ENCODE measurements around the gene CCDC12. TPM values are rescaled to one million over a fixed set of nuclear protein-coding genes. Genes with fewer than 3 reads are reported as not detected.

Gene CCDC12
- total RNA-seq, 4 donors from 2014 or later: 4.1 to 92.0 (median 41.2) TPM

DNA sequence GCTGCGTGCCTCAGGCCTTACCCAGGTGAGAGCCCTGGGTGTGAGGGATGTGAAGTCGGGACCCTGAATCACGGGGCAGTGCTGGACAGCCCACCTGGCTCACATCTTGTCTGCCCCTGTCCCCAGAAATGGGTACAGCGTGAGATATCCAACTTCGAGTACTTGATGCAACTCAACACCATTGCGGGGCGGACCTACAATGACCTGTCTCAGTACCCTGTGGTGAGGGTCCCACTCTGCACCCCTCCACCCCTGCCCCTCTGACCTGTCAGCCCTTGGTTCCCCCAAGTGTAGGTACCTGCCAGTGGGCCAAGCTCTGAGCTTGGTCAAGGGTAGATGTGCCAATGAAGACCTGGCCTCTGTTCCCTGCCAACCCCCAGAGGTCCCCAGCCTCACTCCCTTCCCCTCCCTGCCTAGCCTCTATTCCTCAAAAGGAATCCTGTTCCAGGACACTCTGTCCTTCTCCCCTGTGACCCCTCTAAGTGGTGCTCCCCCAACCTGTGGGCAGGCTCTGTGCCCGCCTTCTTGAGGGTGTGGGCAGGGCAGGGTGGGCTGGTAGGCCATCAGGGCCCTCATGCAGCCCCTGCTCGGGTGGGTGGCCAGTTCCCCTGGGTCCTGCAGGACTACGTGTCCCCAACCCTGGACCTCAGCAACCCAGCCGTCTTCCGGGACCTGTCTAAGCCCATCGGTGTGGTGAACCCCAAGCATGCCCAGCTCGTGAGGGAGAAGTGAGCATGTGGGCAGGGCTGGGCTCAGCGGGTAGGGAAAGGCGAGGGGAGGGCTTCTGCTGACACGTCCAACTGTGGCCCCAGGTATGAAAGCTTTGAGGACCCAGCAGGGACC, 28.0 kb upstream of the CCDC12 start:
- Histone ChIP-seq H3K4me1 (peaks cover 0 to 5% of the 10 kb centered on the region in 2 donors), H3K36me3 (no peaks in the 10 kb centered on the region), H3K27ac (no peak overlapping the region), H3K9me3 (no peaks in the 10 kb centered on the region), H3K27me3 (no peaks in the 10 kb centered on the region), H3K4me3 (no peak overlapping the region)
- intact Hi-C loops (cut with DNase I; ENCODE audit: low total_unique reads): no loop called here
- no peak for TF ChIP-seq POLR2A (IDR thresholded peaks at IDR 0.05)
- TF ChIP-seq, protein P1, sequence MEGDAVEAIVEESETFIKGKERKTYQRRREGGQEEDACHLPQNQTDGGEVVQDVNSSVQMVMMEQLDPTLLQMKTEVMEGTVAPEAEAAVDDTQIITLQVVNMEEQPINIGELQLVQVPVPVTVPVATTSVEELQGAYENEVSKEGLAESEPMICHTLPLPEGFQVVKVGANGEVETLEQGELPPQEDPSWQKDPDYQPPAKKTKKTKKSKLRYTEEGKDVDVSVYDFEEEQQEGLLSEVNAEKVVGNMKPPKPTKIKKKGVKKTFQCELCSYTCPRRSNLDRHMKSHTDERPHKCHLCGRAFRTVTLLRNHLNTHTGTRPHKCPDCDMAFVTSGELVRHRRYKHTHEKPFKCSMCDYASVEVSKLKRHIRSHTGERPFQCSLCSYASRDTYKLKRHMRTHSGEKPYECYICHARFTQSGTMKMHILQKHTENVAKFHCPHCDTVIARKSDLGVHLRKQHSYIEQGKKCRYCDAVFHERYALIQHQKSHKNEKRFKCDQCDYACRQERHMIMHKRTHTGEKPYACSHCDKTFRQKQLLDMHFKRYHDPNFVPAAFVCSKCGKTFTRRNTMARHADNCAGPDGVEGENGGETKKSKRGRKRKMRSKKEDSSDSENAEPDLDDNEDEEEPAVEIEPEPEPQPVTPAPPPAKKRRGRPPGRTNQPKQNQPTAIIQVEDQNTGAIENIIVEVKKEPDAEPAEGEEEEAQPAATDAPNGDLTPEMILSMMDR (IDR thresholded peaks at IDR 0.05): no peak
- DNase-seq: peak; percentile 12 to 17

- Histone ChIP-seq H3K36me3 (no peaks in the 10 kb centered on the region), H3K4me1 (peaks cover 0 to 1% of the 10 kb centered on the region in 2 donors), H3K9me3 (no peaks in the 10 kb centered on the region), H3K27me3 (no peaks in the 10 kb centered on the region), H3K4me3 (no peak overlapping the region), H3K27ac (no peak overlapping the region)
- peak; percentile 14 to 18 for DNase-seq
- no peak for TF ChIP-seq POLR2A (IDR thresholded peaks at IDR 0.05)
- TF ChIP-seq, protein P1 (IDR thresholded peaks at IDR 0.05): no peak
- intact Hi-C loops (cut with DNase I; ENCODE audit: low total_unique reads): no loop called here
Observed at GRCh38 chr3:47003461-47004368, 27.2 kb upstream of the CCDC12 start.

DNA sequence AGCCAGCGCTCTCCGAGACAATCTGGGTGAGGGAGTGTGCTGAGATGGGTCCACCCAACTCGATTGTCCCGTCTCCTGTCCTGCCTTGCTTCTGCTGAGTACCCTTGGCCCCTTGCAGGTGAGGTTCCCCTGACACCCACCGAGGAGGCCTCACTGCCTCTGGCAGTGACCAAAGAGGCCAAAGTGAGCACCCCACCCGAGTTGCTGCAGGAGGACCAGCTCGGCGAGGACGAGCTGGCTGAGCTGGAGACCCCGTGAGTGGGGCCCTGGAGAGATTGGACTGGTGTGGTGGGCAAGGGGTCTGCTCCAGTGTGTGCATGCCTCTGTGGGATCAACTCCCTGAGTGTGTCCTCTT, 26.5 kb upstream of the CCDC12 start:
- no peaks in the 10 kb centered on the region for H3K9me3 ChIP-seq
- DNase-seq: peak in 1 of 2 donors; percentile 9
- no peaks in the 10 kb centered on the region for H3K27me3 ChIP-seq
- no peaks in the 10 kb centered on the region for H3K36me3 ChIP-seq
- no peak overlapping the region for H3K4me3 ChIP-seq
- intact Hi-C loops (cut with DNase I; ENCODE audit: low total_unique reads): no loop called here
- no peak for TF ChIP-seq POLR2A (IDR thresholded peaks at IDR 0.05)
- TF ChIP-seq, protein P1 (IDR thresholded peaks at IDR 0.05): no peak
- H3K27ac ChIP-seq: no peak overlapping the region
- H3K4me1 ChIP-seq: no peaks in the 10 kb centered on the region

DNA sequence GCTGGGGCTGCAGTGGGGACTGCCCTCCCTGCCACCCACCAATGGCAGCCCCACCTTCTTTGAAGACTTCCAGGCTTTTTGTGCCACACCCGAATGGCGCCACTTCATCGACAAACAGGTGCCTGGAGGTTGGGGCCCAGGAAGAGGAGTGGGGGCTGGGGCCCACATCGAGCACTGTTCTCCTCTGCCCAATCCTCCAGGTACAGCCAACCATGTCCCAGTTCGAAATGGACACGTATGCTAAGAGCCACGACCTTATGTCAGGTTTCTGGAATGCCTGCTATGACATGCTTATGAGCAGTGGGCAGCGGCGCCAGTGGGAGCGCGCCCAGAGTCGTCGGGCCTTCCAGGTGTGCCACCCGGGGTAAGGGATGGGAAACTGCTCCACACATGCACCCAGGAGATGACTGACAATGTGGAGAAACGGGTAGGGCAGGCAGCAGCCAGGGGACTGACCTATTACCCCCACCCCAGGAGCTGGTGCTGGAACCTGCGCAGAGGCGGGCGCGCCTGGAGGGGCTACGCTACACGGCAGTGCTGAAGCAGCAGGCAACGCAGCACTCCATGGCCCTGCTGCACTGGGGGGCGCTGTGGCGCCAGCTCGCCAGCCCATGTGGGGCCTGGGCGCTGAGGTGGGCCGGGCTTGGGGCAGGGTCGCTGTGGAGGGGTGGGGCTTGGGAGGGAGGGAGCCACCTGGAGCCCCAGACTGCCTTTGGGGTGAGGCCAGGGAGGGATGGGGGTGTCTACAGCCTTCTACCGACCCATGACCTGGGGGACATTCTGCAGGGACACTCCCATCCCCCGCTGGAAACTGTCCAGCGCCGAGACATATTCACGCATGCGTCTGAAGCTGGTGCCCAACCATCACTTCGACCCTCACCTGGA, 25.9 kb upstream of the CCDC12 start:
- Histone ChIP-seq H3K4me1 (no peaks in the 10 kb centered on the region), H3K9me3 (no peaks in the 10 kb centered on the region), H3K27ac (no peak overlapping the region), H3K27me3 (no peaks in the 10 kb centered on the region), H3K4me3 (no peak overlapping the region), H3K36me3 (no peaks in the 10 kb centered on the region)
- TF ChIP-seq POLR2A (IDR thresholded peaks at IDR 0.05): no peak
- TF ChIP-seq, protein P1 (IDR thresholded peaks at IDR 0.05): no peak
- DNase-seq: no peak
- intact Hi-C loops (cut with DNase I; ENCODE audit: low total_unique reads): no loop called here

All from uterus (tissue), 4 donors.